ENCODE measurements around the gene HCRTR1. TPM values are rescaled to one million over a fixed set of nuclear protein-coding genes. Genes with fewer than 3 reads are reported as not detected.

HCRTR1 gene
- total RNA-seq, 4 donors from 2014 or later, result 0.42 TPM; not detected in 3

DNA sequence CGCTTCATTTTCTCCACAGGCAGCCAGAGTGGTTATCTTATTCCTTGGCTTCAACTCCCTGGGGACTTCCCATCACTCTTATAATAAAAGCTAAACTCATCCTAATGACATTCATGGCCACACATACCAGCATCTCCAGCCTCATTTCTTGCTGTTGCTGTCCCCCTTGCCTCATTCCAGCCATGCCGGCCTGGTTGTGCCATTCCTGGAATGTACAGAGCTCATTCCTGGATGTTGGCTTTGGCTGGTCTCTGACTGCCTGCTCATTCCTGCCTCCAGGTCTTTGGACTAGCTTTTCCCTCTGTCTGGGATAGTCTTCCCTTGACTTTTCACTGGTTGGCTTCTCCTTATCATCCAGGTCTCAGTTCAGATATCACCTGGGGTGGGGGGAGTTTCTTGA lies 29.6 kb downstream of the HCRTR1 start:
- intact Hi-C loops (cut with DNase I; ENCODE audit: low total_unique reads), result no loop called here
- TF ChIP-seq POLR2A (IDR thresholded peaks at IDR 0.05), result no peak
- peak in 1 of 3 donors; percentile 20 for TF ChIP-seq CTCF (IDR thresholded peaks at IDR 0.05)
- no peak for DNase-seq (ENCODE audit: low spot score in 2 of 2)
- H3K4me3 ChIP-seq (ENCODE audit: low read depth, poor library complexity, severe bottlenecking), result no peak overlapping the region
- WGBS, 2 donors, result 64% methylated on average over 2 of the region's 2 CpGs

- intact Hi-C loops (cut with DNase I; ENCODE audit: low total_unique reads), result no loop called here
- H3K4me3 ChIP-seq (ENCODE audit: low read depth, poor library complexity, severe bottlenecking), result no peak overlapping the region
- 53 to 67% methylated on average over 2 of the region's 2 CpGs for WGBS, 2 donors
Measured at GRCh38 chr1:31648190-31648589, 30.7 kb downstream of the HCRTR1 start.

DNA sequence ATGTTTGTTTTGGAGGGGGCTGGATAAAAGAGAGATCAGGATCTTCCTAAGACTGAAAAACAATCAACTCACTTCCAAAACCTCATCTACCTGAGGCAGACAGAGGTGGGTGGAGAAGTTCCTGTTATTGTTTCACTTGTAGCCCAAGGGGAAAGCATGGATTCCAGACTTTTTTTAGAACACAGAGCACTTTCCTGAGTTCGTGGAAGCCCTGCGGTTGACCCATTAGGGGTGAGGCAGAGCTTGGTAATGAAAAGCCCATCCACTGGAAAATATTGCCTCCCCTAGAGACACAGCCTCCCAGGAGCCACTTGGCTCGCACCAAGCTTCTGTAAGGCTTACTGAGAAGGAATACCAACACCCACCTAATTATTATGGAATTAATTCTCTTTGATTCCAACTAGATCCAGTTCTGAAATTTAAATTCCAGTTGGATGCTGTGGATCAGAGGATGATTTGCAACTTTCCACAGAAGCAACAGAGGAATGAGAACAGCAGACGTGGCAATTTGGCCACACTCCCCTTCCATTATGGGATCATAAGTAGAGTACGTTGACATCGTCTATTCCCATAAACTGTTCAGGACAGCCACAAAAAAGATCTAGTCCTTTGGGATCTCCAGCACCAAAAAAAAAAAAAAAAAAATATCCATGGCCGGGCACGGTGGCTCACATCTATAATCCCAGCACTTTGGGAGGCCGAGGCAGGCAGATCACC lies 31.3 kb downstream of the HCRTR1 start:
- no peak overlapping the region for H3K4me3 ChIP-seq (ENCODE audit: low read depth, poor library complexity, severe bottlenecking)
- intact Hi-C loops (cut with DNase I; ENCODE audit: low total_unique reads), result no loop called here
- WGBS, 2 donors, result 49 to 59% methylated on average over 9 of the region's 9 CpGs
- TF ChIP-seq POLR2A (IDR thresholded peaks at IDR 0.05) (no peak), CTCF (IDR thresholded peaks at IDR 0.05) (no peak)
- DNase-seq (ENCODE audit: low spot score in 2 of 2), result no peak

More at GRCh38 chr1:31648190-31648589, 30.7 kb downstream of the HCRTR1 start:
- DNase-seq (ENCODE audit: low spot score in 2 of 2), result no peak
- no peak for TF ChIP-seq CTCF (IDR thresholded peaks at IDR 0.05)
- TF ChIP-seq POLR2A (IDR thresholded peaks at IDR 0.05), result no peak

- whole genome bisulfite sequencing, 2 donors, result 54 to 56% methylated on average over 9 of the region's 9 CpGs
- TF ChIP-seq POLR2A (IDR thresholded peaks at IDR 0.05) (no peak), CTCF (IDR thresholded peaks at IDR 0.05) (no peak)
- intact Hi-C loops (cut with DNase I; ENCODE audit: low total_unique reads), result no loop called here
- no peak overlapping the region for H3K4me3 ChIP-seq (ENCODE audit: low read depth, poor library complexity, severe bottlenecking)
- DNase-seq (ENCODE audit: low spot score in 2 of 2), result no peak
Measured at GRCh38 chr1:31650161-31651088, 32.9 kb downstream of the HCRTR1 start.

DNA sequence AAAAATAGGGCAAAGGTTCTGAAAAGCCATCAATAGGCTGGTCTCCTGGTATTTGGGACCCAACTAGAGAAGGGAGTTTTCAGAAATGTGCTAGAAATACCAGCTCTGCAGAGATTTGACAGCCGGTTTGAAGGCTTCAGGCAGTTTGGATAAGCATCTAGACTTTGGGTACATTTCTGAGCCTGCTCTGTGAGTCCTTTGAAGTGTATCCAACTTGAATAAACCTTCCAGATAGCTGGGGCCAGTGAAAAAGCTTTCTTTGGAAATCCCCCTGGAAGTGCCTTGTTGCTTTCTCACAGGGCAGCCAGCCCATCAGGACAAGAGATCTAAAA lies 33.6 kb downstream of the HCRTR1 start:
- intact Hi-C loops (cut with DNase I; ENCODE audit: low total_unique reads), result no loop called here
- no peak overlapping the region for H3K4me3 ChIP-seq (ENCODE audit: low read depth, poor library complexity, severe bottlenecking)
- no peak for DNase-seq (ENCODE audit: low spot score in 2 of 2)
- 10 to 30% methylated on average over 1 of the region's 1 CpG for WGBS, 2 donors
- TF ChIP-seq CTCF (IDR thresholded peaks at IDR 0.05), result no peak
- no peak for TF ChIP-seq POLR2A (IDR thresholded peaks at IDR 0.05)
